ENCODE measurements around the gene ZNRF4.

The ZNRF4 gene

DNA sequence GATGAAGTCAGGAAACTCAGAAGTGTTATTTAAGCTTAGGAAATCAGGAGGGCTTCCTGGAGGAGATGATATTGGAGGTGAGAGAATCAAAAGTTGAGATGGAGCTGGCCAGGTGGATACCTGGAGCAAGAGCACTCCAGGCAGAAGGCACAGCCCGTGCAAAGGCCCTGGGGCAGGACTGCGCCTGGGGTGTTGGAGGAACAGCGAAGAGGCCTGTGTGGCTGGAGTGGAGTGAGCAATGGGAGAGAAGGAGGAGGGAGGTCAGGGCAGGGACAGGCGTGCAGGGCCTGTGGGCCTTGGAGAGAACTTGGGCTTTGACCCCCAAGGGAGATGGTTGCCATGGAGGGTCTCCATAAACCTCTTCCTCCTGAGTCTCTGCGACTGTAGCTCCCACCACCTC, 42.1 kb downstream of the ZNRF4 start:
- TF ChIP-seq, protein P1, sequence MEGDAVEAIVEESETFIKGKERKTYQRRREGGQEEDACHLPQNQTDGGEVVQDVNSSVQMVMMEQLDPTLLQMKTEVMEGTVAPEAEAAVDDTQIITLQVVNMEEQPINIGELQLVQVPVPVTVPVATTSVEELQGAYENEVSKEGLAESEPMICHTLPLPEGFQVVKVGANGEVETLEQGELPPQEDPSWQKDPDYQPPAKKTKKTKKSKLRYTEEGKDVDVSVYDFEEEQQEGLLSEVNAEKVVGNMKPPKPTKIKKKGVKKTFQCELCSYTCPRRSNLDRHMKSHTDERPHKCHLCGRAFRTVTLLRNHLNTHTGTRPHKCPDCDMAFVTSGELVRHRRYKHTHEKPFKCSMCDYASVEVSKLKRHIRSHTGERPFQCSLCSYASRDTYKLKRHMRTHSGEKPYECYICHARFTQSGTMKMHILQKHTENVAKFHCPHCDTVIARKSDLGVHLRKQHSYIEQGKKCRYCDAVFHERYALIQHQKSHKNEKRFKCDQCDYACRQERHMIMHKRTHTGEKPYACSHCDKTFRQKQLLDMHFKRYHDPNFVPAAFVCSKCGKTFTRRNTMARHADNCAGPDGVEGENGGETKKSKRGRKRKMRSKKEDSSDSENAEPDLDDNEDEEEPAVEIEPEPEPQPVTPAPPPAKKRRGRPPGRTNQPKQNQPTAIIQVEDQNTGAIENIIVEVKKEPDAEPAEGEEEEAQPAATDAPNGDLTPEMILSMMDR (conservative IDR thresholded peaks at IDR 0.05; ENCODE audit: control insufficient read depth, insufficient read depth, low read depth, low read length), result no peak
- no peak overlapping the region for H3K4me3 ChIP-seq (ENCODE audit: control insufficient read depth, low read depth, low read length)
- DNase-seq (ENCODE audit: low read depth), result no peak

DNA sequence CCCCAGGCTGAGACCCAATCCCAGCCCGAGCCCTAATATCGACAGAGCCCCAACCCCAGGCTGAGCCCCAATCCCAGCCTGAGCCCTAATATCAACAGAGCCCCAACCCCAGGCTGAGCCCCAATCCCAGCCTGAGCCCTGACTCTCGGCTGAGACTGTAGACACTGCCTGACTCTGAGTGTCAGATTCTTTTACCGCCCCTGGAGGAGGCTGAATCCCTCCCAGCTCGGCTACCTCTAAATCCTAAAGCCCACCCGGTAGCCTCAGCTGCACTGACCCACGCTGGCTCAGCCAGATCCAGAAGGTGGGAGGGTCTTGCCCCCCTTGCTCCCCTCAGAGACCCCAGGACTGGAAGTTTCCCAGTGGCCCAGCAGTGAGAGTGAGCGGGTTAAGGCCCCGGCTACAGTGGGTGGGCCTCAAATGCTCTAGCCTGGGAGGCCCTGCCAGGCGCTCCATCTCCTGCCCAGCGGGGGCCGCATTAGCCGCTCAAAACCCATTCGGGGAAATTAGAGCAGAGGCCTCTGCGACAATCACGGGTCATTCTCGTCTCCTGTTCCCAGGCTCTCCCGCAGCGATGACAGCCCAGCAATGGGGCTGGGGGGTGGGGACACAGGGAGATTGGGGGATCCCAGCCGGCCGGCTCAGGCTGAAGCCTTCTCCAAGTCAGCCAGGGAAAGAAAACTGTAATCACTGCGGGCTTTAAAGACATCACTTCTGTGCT, 43.8 kb downstream of the ZNRF4 start:
- no peak for DNase-seq (ENCODE audit: low read depth)
- TF ChIP-seq, protein P1 (conservative IDR thresholded peaks at IDR 0.05; ENCODE audit: control insufficient read depth, insufficient read depth, low read depth, low read length), result no peak
- H3K4me3 ChIP-seq (ENCODE audit: control insufficient read depth, low read depth, low read length), result no peak overlapping the region

DNA sequence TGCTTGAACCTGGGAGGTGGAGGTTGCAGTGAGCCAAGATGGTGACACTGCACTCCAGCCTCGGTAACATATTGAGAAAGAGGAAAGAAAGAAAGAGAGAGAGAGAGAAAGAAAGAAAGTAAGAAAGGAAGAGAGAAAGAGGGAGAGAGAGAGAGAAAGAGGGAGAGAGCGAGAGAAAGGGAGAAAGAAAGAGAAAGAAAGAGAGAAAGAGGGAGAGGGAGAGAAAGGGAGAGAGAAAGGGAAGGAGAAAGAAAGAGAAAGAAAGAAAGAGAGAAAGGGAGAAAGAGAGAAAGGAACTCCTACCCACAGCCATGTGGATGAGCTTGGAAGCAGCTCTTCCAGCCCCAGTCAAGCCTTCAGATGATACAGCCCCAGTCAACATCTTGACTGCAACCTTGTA, 46.7 kb downstream of the ZNRF4 start:
- no peak for DNase-seq (ENCODE audit: low read depth)
- TF ChIP-seq, protein P1 (conservative IDR thresholded peaks at IDR 0.05; ENCODE audit: control insufficient read depth, insufficient read depth, low read depth, low read length), result no peak
- no peak overlapping the region for H3K4me3 ChIP-seq (ENCODE audit: control insufficient read depth, low read depth, low read length)

DNA sequence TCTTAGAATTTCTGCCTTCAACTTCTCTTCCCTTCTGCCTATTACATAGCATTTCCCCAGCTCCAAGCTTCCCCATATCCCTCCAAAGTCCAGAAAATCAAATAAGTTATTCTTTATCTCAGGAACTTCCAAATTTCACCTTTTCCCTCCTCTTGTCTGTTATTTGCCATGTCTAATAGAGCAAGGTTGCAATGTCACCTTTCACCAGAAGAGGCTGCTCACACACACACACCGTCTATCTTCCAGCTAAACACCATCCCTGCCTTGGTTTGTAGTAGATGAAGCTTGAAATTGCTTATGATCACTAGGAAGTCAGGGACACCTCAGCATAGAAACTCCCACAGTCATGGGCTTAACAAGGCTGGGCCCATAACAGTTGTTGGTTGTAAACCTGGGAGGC, 48.4 kb downstream of the ZNRF4 start:
- TF ChIP-seq, protein P1 (conservative IDR thresholded peaks at IDR 0.05; ENCODE audit: control insufficient read depth, insufficient read depth, low read depth, low read length), result peak; percentile 22
- peak; percentile 6 for DNase-seq (ENCODE audit: low read depth)
- H3K4me3 ChIP-seq (ENCODE audit: control insufficient read depth, low read depth, low read length), result no peak overlapping the region

DNA sequence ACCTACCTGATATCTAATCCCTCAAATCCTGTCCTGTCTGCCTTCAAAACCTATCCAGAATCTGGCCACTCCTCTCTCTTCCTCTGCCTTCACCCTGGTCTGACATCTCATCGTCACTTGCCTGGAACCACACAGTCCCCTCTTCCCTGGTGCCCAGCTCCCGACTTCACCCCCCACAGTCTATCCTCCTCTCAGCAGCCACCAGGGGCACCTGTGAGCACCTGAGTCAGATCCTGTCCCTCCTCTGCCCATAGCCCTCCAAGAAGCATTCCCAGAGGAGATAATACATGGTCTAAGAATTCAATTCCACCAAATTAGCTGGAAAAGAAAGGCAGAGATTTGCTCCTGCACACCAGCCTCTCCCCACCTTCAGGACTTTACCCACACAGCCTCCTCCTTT, 48.9 kb downstream of the ZNRF4 start:
- no peak for DNase-seq (ENCODE audit: low read depth)
- H3K4me3 ChIP-seq (ENCODE audit: control insufficient read depth, low read depth, low read length), result no peak overlapping the region
- TF ChIP-seq, protein P1 (conservative IDR thresholded peaks at IDR 0.05; ENCODE audit: control insufficient read depth, insufficient read depth, low read depth, low read length), result no peak
